HL-60 (cell line): ENCODE results near the gene FRMD3.

ENCODE experiments used
- DNase-seq, 2 experiments: peaks; one replicate each; pipeline ENCODE4 v3.0.0-alpha.2; 2010 to 2020; ENCODE audit warnings: low read depth in 1 of 2, low spot score in 1 of 2
- H3K27ac ChIP-seq: fragments of 250-450 bp; sonication (Bioruptor Pico); replicated peaks from 2 replicates; pipeline ENCODE4 v1.5.1; 2020; ENCODE audit warnings: mild to moderate bottlenecking, moderate library complexity
- H3K27me3 ChIP-seq: fragments of 250-450 bp; sonication (Bioruptor Pico); 2 replicates; pipeline ENCODE4 v1.5.1; 2021; ENCODE audit warnings: mild to moderate bottlenecking, moderate library complexity; ENCODE audit not compliant: insufficient read depth, poor library complexity, severe bottlenecking
- H3K4me3 ChIP-seq: replicated peaks from 2 replicates; pipeline ENCODE4 v1.5.1; 2011; ENCODE audit warnings: mild to moderate bottlenecking, control low read depth, low read length; ENCODE audit not compliant: insufficient read depth
- GABPA ChIP-seq: IDR thresholded peaks from 2 replicates; pipeline ENCODE4 v1.6.1; 2012; ENCODE audit warnings: low read depth
- POLR2AphosphoS5 ChIP-seq: IDR thresholded peaks from 2 replicates; pipeline ENCODE4 v1.6.1; 2012; ENCODE audit warnings: low read depth
- REST ChIP-seq: IDR thresholded peaks from 2 replicates; pipeline ENCODE4 v1.6.1; 2012; ENCODE audit warnings: low read depth; ENCODE audit not compliant: insufficient replicate concordance
- SPI1 ChIP-seq: IDR thresholded peaks from 2 replicates; pipeline ENCODE4 v1.6.1; 2012; ENCODE audit warnings: low read depth, mild to moderate bottlenecking, borderline replicate concordance
- TF ChIP-seq, protein P1 (sequence below): IDR thresholded peaks from one replicate; pipeline ENCODE4 v1.5.1; 2011; ENCODE audit warnings: low read length, control low read depth, inconsistent platforms; ENCODE audit not compliant: insufficient read depth

Gene FRMD3

GRCh38 chr9:83582029-83582428, 43.8 kb upstream of the FRMD3 start:
- Histone ChIP-seq H3K4me3 (no peak overlapping the region), H3K27ac (no peak overlapping the region), H3K27me3 (no peaks in the 10 kb centered on the region)
- no peak for DNase-seq
- no peak for TF ChIP-seq REST
- TF ChIP-seq, protein P1, sequence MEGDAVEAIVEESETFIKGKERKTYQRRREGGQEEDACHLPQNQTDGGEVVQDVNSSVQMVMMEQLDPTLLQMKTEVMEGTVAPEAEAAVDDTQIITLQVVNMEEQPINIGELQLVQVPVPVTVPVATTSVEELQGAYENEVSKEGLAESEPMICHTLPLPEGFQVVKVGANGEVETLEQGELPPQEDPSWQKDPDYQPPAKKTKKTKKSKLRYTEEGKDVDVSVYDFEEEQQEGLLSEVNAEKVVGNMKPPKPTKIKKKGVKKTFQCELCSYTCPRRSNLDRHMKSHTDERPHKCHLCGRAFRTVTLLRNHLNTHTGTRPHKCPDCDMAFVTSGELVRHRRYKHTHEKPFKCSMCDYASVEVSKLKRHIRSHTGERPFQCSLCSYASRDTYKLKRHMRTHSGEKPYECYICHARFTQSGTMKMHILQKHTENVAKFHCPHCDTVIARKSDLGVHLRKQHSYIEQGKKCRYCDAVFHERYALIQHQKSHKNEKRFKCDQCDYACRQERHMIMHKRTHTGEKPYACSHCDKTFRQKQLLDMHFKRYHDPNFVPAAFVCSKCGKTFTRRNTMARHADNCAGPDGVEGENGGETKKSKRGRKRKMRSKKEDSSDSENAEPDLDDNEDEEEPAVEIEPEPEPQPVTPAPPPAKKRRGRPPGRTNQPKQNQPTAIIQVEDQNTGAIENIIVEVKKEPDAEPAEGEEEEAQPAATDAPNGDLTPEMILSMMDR = no peak
- TF ChIP-seq SPI1 = no peak
- TF ChIP-seq GABPA = no peak
- no peak for TF ChIP-seq POLR2AphosphoS5

GRCh38 chr9:83574482-83574881, 36.3 kb upstream of the FRMD3 start:
- Histone ChIP-seq H3K4me3 (no peak overlapping the region), H3K27ac (no peak overlapping the region), H3K27me3 (no peaks in the 10 kb centered on the region)
- no peak for DNase-seq
- TF ChIP-seq SPI1 (no peak), GABPA (no peak), REST (no peak), POLR2AphosphoS5 (no peak)
- TF ChIP-seq, protein P1 = no peak

GRCh38 chr9:83572524-83572923, 34.3 kb upstream of the FRMD3 start:
- H3K4me3 ChIP-seq = no peak overlapping the region
- no peak for TF ChIP-seq SPI1
- TF ChIP-seq, protein P1 = no peak
- no peak for TF ChIP-seq POLR2AphosphoS5
- TF ChIP-seq GABPA = no peak
- no peak for TF ChIP-seq REST
- H3K27ac ChIP-seq = no peak overlapping the region
- peak in 1 of 2 experiments; percentile 8 for DNase-seq
- H3K27me3 ChIP-seq = no peaks in the 10 kb centered on the region
